GM19035 (cell line): ENCODE data around the gene GRK5.
A peak's percentile ranks its signal among the peaks of the same experiment; 100 is the strongest.

Experiments used
- ATAC-seq: cut with Tn5 transposase; IDR thresholded peaks from one replicate; pipeline ENCODE4 v1.9.1; 2021; ENCODE audit not compliant: unreplicated experiment

GRK5 gene

DNA sequence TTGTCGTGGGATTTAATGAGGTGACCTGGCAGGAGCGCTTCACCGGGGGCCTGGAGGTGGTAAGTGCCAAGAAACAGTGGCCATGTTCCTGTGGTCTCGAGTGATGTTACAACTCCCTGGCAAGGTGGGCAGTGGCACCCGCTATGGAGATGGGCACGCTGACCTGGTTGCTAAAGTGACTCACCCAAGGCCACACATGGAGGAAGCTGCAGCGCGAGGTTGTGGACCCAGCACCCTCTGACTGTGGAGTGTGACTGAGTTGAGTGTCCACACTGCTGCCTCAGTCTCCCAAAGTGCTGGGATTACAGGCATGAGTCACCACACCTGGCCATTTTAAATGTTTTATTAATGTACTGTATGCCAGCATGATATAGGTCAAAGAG lies 261.9 kb downstream of the GRK5 start:
- ATAC-seq: no peak

DNA sequence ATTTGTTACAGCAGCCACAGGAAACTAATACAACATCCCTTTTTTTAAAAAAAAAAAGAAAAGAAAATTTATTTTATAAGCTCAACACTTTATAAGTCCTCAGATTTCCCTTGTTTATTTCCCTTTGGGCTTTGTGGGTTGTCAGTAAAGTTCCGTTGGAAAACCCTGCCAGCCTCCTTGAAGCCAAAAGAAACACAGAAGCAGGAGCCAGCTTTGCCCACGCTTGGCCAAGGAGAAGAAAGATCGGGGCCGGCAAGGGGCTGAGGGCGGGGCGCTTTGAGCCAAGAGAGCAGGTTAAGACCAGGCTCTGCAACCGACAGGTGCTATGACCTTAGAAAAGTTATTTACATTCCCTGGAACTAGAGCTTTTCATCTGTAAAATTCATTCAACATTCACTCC lies 262.5 kb downstream of the GRK5 start:
- ATAC-seq: no peak

GRCh38 chr10:119470920-119471702 lies 263.7 kb downstream of the GRK5 start:
- no peak for ATAC-seq

DNA sequence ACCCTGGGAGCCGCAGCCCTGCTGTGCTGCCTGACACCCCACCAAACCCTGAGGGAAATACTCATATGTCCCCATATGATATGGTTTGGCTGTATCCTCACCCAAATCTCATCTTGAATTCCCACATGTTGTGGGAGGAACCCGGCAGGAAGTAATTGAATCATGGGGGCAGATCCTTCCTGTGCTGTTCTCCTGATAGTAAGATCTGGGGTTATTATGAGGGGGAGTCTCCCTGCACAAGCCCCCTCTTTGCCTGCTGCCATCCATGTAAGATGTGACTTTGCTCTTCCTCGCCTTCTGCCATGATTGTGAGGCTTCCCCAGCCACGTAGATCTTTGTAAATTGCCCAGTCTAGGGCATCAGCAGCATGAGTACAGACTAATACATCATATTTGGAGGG lies 266.4 kb downstream of the GRK5 start:
- ATAC-seq: no peak

- no peak for ATAC-seq
Observed at GRCh38 chr10:119474606-119475005, 267.2 kb downstream of the GRK5 start.

- ATAC-seq: peak; percentile 78
Observed at GRCh38 chr10:119477444-119477843, 270.1 kb downstream of the GRK5 start.

GRCh38 chr10:119478111-119478802 lies 270.9 kb downstream of the GRK5 start:
- peak; percentile 82 for ATAC-seq

DNA sequence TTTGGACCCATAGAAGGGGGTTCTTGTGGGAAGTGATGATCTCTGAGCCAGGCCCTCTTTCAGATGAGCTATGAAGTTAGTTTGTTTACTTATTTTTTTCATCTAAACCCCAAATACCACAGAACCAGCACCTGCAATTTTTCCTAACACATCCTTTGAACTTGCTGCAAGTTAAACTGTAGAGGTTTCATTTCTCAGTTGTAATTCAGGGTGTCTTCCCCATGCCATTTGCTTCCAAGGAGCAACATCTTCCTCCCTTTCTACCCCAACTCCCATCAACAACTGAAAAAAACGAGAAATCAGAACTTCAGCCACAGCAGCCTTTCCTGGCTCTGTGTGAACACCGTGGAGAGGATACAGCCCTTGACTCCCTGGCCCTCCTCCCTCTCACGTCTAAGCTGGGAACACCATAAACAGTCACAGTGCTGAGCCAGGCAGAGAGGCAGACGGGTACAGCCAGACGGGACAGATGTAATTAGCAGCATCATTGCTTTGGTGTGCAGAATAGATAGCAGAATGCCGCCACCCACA lies 271.5 kb downstream of the GRK5 start:
- ATAC-seq: no peak

DNA sequence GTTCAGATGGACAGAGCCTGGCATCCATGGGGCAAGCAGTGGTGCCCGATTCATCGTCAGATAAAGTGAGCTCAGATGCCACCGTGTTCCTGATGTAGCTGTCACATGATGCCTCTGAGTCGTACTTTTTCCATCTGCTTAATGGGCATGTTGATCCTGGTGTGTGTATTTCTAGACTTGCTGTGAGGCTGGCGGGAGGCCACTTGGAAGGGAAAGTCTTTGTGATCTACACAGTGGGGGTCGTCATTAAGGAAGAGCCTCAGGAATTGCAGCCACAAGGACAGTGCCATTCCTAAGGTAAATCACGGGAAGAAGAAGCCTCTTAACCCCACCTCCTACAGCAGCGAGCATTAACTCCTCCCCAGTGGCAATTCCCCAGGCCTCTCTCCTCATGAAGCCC lies 272.2 kb downstream of the GRK5 start:
- ATAC-seq: no peak

DNA sequence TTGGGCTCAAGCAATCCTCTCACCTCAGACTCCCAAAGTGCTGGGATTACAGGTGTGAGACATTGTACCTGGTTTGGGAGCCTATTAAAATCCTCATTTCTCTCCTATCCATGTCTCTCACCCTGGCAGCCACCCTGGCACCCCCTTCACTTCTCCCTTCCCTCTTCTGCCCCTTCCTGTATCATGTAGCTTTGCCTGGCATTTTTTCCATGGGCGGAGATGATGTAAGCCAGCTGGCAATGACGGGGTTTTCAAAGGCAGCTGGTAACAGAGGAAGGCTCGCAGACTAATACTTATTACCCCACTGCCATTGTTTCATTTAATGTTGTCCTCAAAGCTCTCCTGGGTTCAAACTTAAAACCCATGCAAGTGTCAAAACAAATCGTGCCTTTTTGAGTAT lies 273.3 kb downstream of the GRK5 start:
- no peak for ATAC-seq

- ATAC-seq: no peak
Observed at GRCh38 chr10:119481781-119482426, 274.5 kb downstream of the GRK5 start.

- ATAC-seq: no peak
Observed at GRCh38 chr10:119483001-119483400, 275.6 kb downstream of the GRK5 start.

- ATAC-seq: no peak
Observed at GRCh38 chr10:119483839-119484238, 276.5 kb downstream of the GRK5 start.

DNA sequence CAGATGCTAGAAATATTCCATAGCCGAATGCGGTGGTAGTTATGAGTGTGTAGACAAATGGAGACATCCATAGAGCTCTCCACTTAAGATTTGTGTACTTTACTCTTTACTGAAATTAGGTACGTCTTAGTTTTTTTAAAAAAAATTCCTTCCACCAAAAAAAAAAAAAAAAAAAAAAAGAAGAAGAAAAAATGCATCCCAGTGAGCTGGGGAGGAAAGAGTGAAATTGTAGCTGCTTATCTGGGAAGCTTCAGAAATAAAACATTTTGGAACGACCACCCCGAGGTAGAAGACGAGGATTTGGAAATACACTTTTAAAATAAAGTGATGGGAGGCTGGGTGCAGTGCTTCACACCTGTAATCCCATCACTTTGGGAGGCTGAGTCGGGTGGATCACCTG lies 281.3 kb downstream of the GRK5 start:
- no peak for ATAC-seq

- ATAC-seq: no peak
Observed at GRCh38 chr10:119489991-119490326, 282.6 kb downstream of the GRK5 start.

GRCh38 chr10:119491966-119492757 lies 284.8 kb downstream of the GRK5 start:
- no peak for ATAC-seq

DNA sequence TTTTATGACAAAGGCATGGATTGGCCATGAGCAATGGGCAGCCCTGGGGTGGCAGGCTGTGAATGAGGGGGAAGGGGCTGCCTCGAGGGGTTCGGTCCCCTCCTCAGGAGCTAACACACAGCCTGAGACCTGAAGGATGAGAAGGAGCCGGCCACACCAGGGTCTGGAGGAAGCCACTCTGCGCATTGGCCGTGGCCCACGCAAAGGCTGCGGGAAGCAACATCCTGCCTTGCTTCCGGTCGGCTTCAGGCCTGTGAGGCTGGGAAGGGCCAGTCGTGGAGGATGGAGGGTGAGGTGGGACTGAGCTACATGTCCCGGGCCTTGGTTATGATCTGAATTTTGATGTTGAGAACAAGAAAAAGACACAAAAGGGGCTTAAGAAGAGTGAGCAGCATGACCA lies 285.8 kb downstream of the GRK5 start:
- no peak for ATAC-seq

- no peak for ATAC-seq
Observed at GRCh38 chr10:119494236-119495020, 287.1 kb downstream of the GRK5 start.

- ATAC-seq: no peak
Observed at GRCh38 chr10:119495021-119495505, 287.7 kb downstream of the GRK5 start.

DNA sequence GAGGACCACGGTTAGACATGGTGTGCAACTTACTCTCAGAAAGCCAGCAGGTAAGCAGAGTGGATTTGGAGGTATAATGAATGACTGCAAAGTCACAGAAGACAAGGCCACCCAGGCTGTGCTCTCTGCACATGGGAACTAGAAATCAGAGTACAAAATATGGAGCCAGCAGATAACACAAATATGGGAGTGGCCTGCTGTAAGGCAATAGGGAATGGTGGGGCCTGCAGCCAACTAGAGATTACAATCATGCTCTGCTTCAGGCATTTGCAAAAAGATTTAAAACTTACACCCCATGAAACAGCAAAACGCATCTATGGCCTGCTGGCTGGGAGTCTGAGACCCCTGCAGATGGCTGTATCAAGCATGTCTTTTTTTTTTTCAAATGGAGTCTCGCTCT lies 288.2 kb downstream of the GRK5 start:
- no peak for ATAC-seq
